Measurements from ENCODE around the gene LHCGR.

Gene LHCGR

GRCh38 chr2:48728295-48728694 is 27.2 kb downstream of the LHCGR start:
- Histone ChIP-seq H2AK5ac (ENCODE audit: low read depth, low read length) (no peak overlapping the region), H2BK120ac (ENCODE audit: low read depth, low read length) (no peak overlapping the region), H3K14ac (ENCODE audit: low read length) (no peak overlapping the region), H3K27me3 (ENCODE audit: control insufficient read depth in 3 of 3, insufficient read depth in 3 of 3, low read depth in 1 of 3, low read length in 3 of 3) (no peaks in the 10 kb centered on the region), H3K27ac (replicated peaks; ENCODE audit: low read length) (no peak overlapping the region), H3K36me3 (replicated peaks in 1 of 2; ENCODE audit: control insufficient read depth in 2 of 2, insufficient read depth in 2 of 2, low read length in 2 of 2) (no peaks in the 10 kb centered on the region), H3K9ac (ENCODE audit: low read depth, low read length, poor library complexity) (no peak overlapping the region), H4K8ac (ENCODE audit: low read depth, low read length) (no peak overlapping the region), H3K4me3 (ENCODE audit: low read length in 2 of 2) (no peak overlapping the region), H3K9me3 (replicated peaks in 1 of 2; ENCODE audit: control insufficient read depth in 2 of 2, insufficient read depth in 1 of 2, low read depth in 1 of 2, low read length in 2 of 2) (no peaks in the 10 kb centered on the region), H2BK5ac (ENCODE audit: low read length) (no peak overlapping the region), H3K4ac (ENCODE audit: low read length) (no peak overlapping the region), H3K4me2 (ENCODE audit: insufficient read depth, low read length, poor library complexity, severe bottlenecking) (no peak overlapping the region), H3K23ac (ENCODE audit: low read depth, low read length, poor library complexity) (no peak overlapping the region), H3K79me1 (ENCODE audit: low read depth, low read length) (no peaks in the 10 kb centered on the region), H2AFZ (ENCODE audit: low read length) (no peak overlapping the region), H2BK12ac (ENCODE audit: low read length) (no peak overlapping the region), H2BK15ac (ENCODE audit: low read length) (no peak overlapping the region), H3K4me1 (ENCODE audit: control insufficient read depth in 2 of 2, insufficient read depth in 1 of 2, low read depth in 1 of 2, low read length in 2 of 2) (peaks cover 4 to 7% of the 10 kb centered on the region in 2 donors), H4K91ac (ENCODE audit: low read depth, low read length, poor library complexity) (no peak overlapping the region), H3K18ac (ENCODE audit: low read length) (no peak overlapping the region)
- no peak for DNase-seq (ENCODE audit: low spot score)
- WGBS, 2 donors (ENCODE audit: extremely low coverage in 2 of 2, insufficient read length in 2 of 2, insufficient replicate concordance in 1 of 2) = no CpG with 5 or more reads among the region's 2 CpGs

DNA sequence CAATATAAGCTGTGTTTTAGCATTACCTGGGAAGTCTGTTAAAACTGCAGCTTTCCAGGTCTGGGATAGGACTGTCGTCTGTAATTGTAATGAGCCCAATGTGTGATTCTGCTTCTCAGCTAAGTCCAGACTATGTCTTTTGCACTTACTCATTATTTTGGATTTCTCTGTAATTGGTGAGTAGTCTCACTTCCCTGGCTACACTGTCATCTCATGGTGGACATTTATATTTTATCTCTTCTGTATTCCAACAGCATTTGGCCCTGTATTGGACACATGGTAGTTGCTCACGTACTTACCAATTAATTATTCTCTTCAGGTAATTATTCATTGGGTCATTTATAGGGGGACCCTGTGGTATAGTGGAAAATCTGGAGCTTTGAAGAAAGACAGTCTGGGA is 28.0 kb downstream of the LHCGR start:
- H3K4me1 ChIP-seq (ENCODE audit: control insufficient read depth in 2 of 2, insufficient read depth in 1 of 2, low read depth in 1 of 2, low read length in 2 of 2) = peaks cover 4% of the 10 kb centered on the region in 2 donors
- H3K4me3 ChIP-seq (ENCODE audit: low read length in 2 of 2) = no peak overlapping the region
- H3K27ac ChIP-seq (replicated peaks; ENCODE audit: low read length) = no peak overlapping the region
- H2AFZ ChIP-seq (ENCODE audit: low read length) = no peak overlapping the region
- DNase-seq (ENCODE audit: low spot score) = no peak
- no peak overlapping the region for H3K9ac ChIP-seq (ENCODE audit: low read depth, low read length, poor library complexity)
- H4K91ac ChIP-seq (ENCODE audit: low read depth, low read length, poor library complexity) = no peak overlapping the region
- no peak overlapping the region for H2BK12ac ChIP-seq (ENCODE audit: low read length)
- WGBS, 2 donors (ENCODE audit: extremely low coverage in 2 of 2, insufficient read length in 2 of 2, insufficient replicate concordance in 1 of 2) = no CpG with 5 or more reads among the region's 2 CpGs
- H2BK120ac ChIP-seq (ENCODE audit: low read depth, low read length) = no peak overlapping the region
- no peak overlapping the region for H3K23ac ChIP-seq (ENCODE audit: low read depth, low read length, poor library complexity)
- H3K36me3 ChIP-seq (replicated peaks in 1 of 2; ENCODE audit: control insufficient read depth in 2 of 2, insufficient read depth in 2 of 2, low read length in 2 of 2) = no peaks in the 10 kb centered on the region
- H2BK15ac ChIP-seq (ENCODE audit: low read length) = no peak overlapping the region
- no peaks in the 10 kb centered on the region for H3K79me1 ChIP-seq (ENCODE audit: low read depth, low read length)
- H3K4ac ChIP-seq (ENCODE audit: low read length) = no peak overlapping the region
- H3K14ac ChIP-seq (ENCODE audit: low read length) = no peak overlapping the region
- H4K8ac ChIP-seq (ENCODE audit: low read depth, low read length) = no peak overlapping the region
- no peak overlapping the region for H2BK5ac ChIP-seq (ENCODE audit: low read length)
- H3K9me3 ChIP-seq (replicated peaks in 1 of 2; ENCODE audit: control insufficient read depth in 2 of 2, insufficient read depth in 1 of 2, low read depth in 1 of 2, low read length in 2 of 2) = no peaks in the 10 kb centered on the region
- no peaks in the 10 kb centered on the region for H3K27me3 ChIP-seq (ENCODE audit: control insufficient read depth in 3 of 3, insufficient read depth in 3 of 3, low read depth in 1 of 3, low read length in 3 of 3)
- no peak overlapping the region for H3K4me2 ChIP-seq (ENCODE audit: insufficient read depth, low read length, poor library complexity, severe bottlenecking)
- no peak overlapping the region for H3K18ac ChIP-seq (ENCODE audit: low read length)
- no peak overlapping the region for H2AK5ac ChIP-seq (ENCODE audit: low read depth, low read length)

DNA sequence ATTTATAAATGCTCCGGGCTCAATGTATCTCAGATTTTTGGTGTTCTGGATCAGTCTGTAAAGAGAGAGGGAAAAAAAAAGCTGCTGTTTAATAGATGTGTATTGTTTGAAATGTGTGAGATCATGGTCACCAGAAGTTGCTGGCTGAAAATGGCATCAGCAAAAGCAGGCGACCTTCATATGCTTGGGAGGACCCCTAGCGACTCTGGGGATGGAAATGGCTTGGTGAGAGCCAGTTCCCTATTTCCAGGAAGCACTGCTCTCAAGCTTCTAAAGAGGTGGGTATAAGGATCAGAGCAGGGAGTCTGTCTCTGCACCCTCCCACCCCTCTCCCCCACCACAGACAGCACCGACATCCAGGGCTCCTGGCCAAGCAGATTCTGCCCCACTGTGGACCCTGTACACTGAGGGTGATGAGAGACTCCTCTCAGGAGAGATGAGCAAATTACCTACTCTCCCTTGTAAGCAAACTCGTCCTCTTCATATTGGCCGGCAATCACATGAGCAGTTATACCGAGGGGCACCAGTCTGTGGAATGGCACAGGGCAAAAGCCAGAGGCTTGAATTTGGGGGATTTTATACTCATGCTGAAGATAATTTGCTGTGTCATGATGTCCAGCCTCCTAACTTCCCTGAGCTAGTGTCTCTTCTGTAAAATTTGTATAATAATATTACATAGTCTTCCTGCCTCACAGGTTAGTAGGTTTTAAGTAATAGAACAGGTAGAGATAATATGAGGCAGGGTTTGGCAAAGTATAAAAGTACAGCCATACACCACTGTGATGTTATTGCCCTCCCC is 29.6 kb downstream of the LHCGR start:
- Histone ChIP-seq H2AK5ac (ENCODE audit: low read depth, low read length) (no peak overlapping the region), H3K14ac (ENCODE audit: low read length) (no peak overlapping the region), H3K4me3 (ENCODE audit: low read length in 2 of 2) (no peak overlapping the region), H3K4me2 (ENCODE audit: insufficient read depth, low read length, poor library complexity, severe bottlenecking) (no peak overlapping the region), H3K36me3 (replicated peaks in 1 of 2; ENCODE audit: control insufficient read depth in 2 of 2, insufficient read depth in 2 of 2, low read length in 2 of 2) (no peaks in the 10 kb centered on the region), H3K4me1 (ENCODE audit: control insufficient read depth in 2 of 2, insufficient read depth in 1 of 2, low read depth in 1 of 2, low read length in 2 of 2) (peaks cover 4% of the 10 kb centered on the region in 2 donors), H2BK12ac (ENCODE audit: low read length) (no peak overlapping the region), H3K18ac (ENCODE audit: low read length) (no peak overlapping the region), H3K27ac (replicated peaks; ENCODE audit: low read length) (no peak overlapping the region), H2BK15ac (ENCODE audit: low read length) (no peak overlapping the region), H3K23ac (ENCODE audit: low read depth, low read length, poor library complexity) (no peak overlapping the region), H3K9ac (ENCODE audit: low read depth, low read length, poor library complexity) (no peak overlapping the region), H3K9me3 (replicated peaks in 1 of 2; ENCODE audit: control insufficient read depth in 2 of 2, insufficient read depth in 1 of 2, low read depth in 1 of 2, low read length in 2 of 2) (no peaks in the 10 kb centered on the region), H3K27me3 (ENCODE audit: control insufficient read depth in 3 of 3, insufficient read depth in 3 of 3, low read depth in 1 of 3, low read length in 3 of 3) (no peaks in the 10 kb centered on the region), H2BK5ac (ENCODE audit: low read length) (no peak overlapping the region), H4K8ac (ENCODE audit: low read depth, low read length) (no peak overlapping the region), H3K4ac (ENCODE audit: low read length) (no peak overlapping the region), H2BK120ac (ENCODE audit: low read depth, low read length) (no peak overlapping the region), H2AFZ (ENCODE audit: low read length) (no peak overlapping the region), H3K79me1 (ENCODE audit: low read depth, low read length) (no peaks in the 10 kb centered on the region), H4K91ac (ENCODE audit: low read depth, low read length, poor library complexity) (no peak overlapping the region)
- no peak for DNase-seq (ENCODE audit: low spot score)
- no CpG with 5 or more reads among the region's 7 CpGs for WGBS, 2 donors (ENCODE audit: extremely low coverage in 2 of 2, insufficient read length in 2 of 2, insufficient replicate concordance in 1 of 2)

- H3K36me3 ChIP-seq (replicated peaks in 1 of 2; ENCODE audit: control insufficient read depth in 2 of 2, insufficient read depth in 2 of 2, low read length in 2 of 2) = no peaks in the 10 kb centered on the region
- H3K4me3 ChIP-seq (ENCODE audit: low read length in 2 of 2) = no peak overlapping the region
- H3K27ac ChIP-seq (replicated peaks; ENCODE audit: low read length) = no peak overlapping the region
- no peak overlapping the region for H2AK5ac ChIP-seq (ENCODE audit: low read depth, low read length)
- no peak overlapping the region for H3K14ac ChIP-seq (ENCODE audit: low read length)
- no peak overlapping the region for H3K4me2 ChIP-seq (ENCODE audit: insufficient read depth, low read length, poor library complexity, severe bottlenecking)
- H2BK120ac ChIP-seq (ENCODE audit: low read depth, low read length) = no peak overlapping the region
- H3K27me3 ChIP-seq (ENCODE audit: control insufficient read depth in 3 of 3, insufficient read depth in 3 of 3, low read depth in 1 of 3, low read length in 3 of 3) = no peaks in the 10 kb centered on the region
- no peak overlapping the region for H4K91ac ChIP-seq (ENCODE audit: low read depth, low read length, poor library complexity)
- no peak for DNase-seq (ENCODE audit: low spot score)
- no peak overlapping the region for H3K18ac ChIP-seq (ENCODE audit: low read length)
- H3K4me1 ChIP-seq (ENCODE audit: control insufficient read depth in 2 of 2, insufficient read depth in 1 of 2, low read depth in 1 of 2, low read length in 2 of 2) = peaks cover 4 to 10% of the 10 kb centered on the region in 2 donors
- H2AFZ ChIP-seq (ENCODE audit: low read length) = no peak overlapping the region
- no peaks in the 10 kb centered on the region for H3K9me3 ChIP-seq (replicated peaks in 1 of 2; ENCODE audit: control insufficient read depth in 2 of 2, insufficient read depth in 1 of 2, low read depth in 1 of 2, low read length in 2 of 2)
- no peak overlapping the region for H2BK15ac ChIP-seq (ENCODE audit: low read length)
- H3K9ac ChIP-seq (ENCODE audit: low read depth, low read length, poor library complexity) = no peak overlapping the region
- H3K79me1 ChIP-seq (ENCODE audit: low read depth, low read length) = no peaks in the 10 kb centered on the region
- H2BK12ac ChIP-seq (ENCODE audit: low read length) = no peak overlapping the region
- H3K4ac ChIP-seq (ENCODE audit: low read length) = no peak overlapping the region
- H4K8ac ChIP-seq (ENCODE audit: low read depth, low read length) = no peak overlapping the region
- H2BK5ac ChIP-seq (ENCODE audit: low read length) = no peak overlapping the region
- H3K23ac ChIP-seq (ENCODE audit: low read depth, low read length, poor library complexity) = no peak overlapping the region
- WGBS, 2 donors (ENCODE audit: extremely low coverage in 2 of 2, insufficient read length in 2 of 2, insufficient replicate concordance in 1 of 2) = no CpG with 5 or more reads among the region's 2 CpGs
Observed at GRCh38 chr2:48724278-48724677, 31.2 kb downstream of the LHCGR start.
